Suppressor macrophage (primary cell): Measurements from ENCODE around the gene UTP20.

ENCODE experiments used
- DNase-seq, 4 experiments: peaks; one replicate each; pipeline ENCODE4 v3.0.0-alpha.2; 2020 to 2022
- total RNA-seq, 17 experiments: gene quantifications; one replicate each; lab custom pipeline; 2026; ENCODE audit warnings: mixed read lengths in 6 of 17, inconsistent platforms in 3 of 17; lab: John Stamatoyannopoulos, UW

The UTP20 gene
- 14.6 to 62.3 (median 45.6) reads per million in 17 experiments for total RNA-seq

- DNase-seq, result peak; percentile 94 to 96 (median 95)
Measured at GRCh38 chr12:101280006-101280505, at the start of gene UTP20. Gene UTP20 (plus strand): TSS chr12:101280105. CDS start chr12:101280283, 178 bp downstream.

- DNase-seq, result no peak
Measured at GRCh38 chr12:101230547-101230946, 49.4 kb upstream of the UTP20 start.

- peak in 3 of 4 experiments; percentile 18 to 57 (median 23) for DNase-seq
Measured at GRCh38 chr12:101231636-101232035, 48.3 kb upstream of the UTP20 start.

GRCh38 chr12:101235686-101236085, 44.2 kb upstream of the UTP20 start:
- DNase-seq, result no peak

GRCh38 chr12:101238306-101238705, 41.6 kb upstream of the UTP20 start:
- DNase-seq, result no peak

- DNase-seq, result no peak
Measured at GRCh38 chr12:101238800-101239329, 41.0 kb upstream of the UTP20 start.

GRCh38 chr12:101243074-101243473, 36.8 kb upstream of the UTP20 start:
- no peak for DNase-seq

- DNase-seq, result no peak
Measured at GRCh38 chr12:101243616-101244015, 36.3 kb upstream of the UTP20 start.

GRCh38 chr12:101256266-101256665, 23.6 kb upstream of the UTP20 start:
- no peak for DNase-seq

GRCh38 chr12:101257357-101257756, 22.5 kb upstream of the UTP20 start:
- DNase-seq, result no peak

- no peak for DNase-seq
Measured at GRCh38 chr12:101267111-101267510, 12.8 kb upstream of the UTP20 start.

- DNase-seq, result no peak
Measured at GRCh38 chr12:101276433-101276832, 3.5 kb upstream of the UTP20 start.

- DNase-seq, result no peak
Measured at GRCh38 chr12:101277443-101277842, 2.5 kb upstream of the UTP20 start.

GRCh38 chr12:101287357-101287756, 7.5 kb downstream of the UTP20 start:
- no peak for DNase-seq

GRCh38 chr12:101297661-101298060, 17.8 kb downstream of the UTP20 start:
- DNase-seq, result no peak

- peak in 1 of 4 experiments; percentile 2 for DNase-seq
Measured at GRCh38 chr12:101298426-101298825, 18.5 kb downstream of the UTP20 start.

- no peak for DNase-seq
Measured at GRCh38 chr12:101299346-101299745, 19.4 kb downstream of the UTP20 start.

GRCh38 chr12:101299931-101300330, 20.0 kb downstream of the UTP20 start:
- no peak for DNase-seq

GRCh38 chr12:101302741-101303140, 22.8 kb downstream of the UTP20 start:
- no peak for DNase-seq

- no peak for DNase-seq
Measured at GRCh38 chr12:101305226-101305779, 25.4 kb downstream of the UTP20 start.

- DNase-seq, result no peak
Measured at GRCh38 chr12:101305794-101306193, 25.9 kb downstream of the UTP20 start.

GRCh38 chr12:101322480-101322879, 42.6 kb downstream of the UTP20 start:
- DNase-seq, result no peak

GRCh38 chr12:101323255-101323654, 43.4 kb downstream of the UTP20 start:
- DNase-seq, result no peak

GRCh38 chr12:101325590-101325989, 45.7 kb downstream of the UTP20 start:
- DNase-seq, result no peak

- no peak for DNase-seq
Measured at GRCh38 chr12:101327051-101327450, 47.1 kb downstream of the UTP20 start.
